HCT116 (cell line): ENCODE data around the gene B4GALNT3.

ENCODE experiments used
- CTCF ChIP-seq, 3 experiments: fragments of 200-600 bp in 1 of 3; sonication (generic) in 1 of 3; IDR thresholded peaks in 2 of 3; conservative IDR thresholded peaks in 1 of 3; 2 replicates each; pipeline ENCODE4 v1.5.1; 2012 to 2017; ENCODE audit warnings: low read depth in 2 of 3, low read length in 2 of 3, antibody characterized with exemption in 1 of 3, borderline replicate concordance in 1 of 3, control low read depth in 1 of 3, mild to moderate bottlenecking in 1 of 3, mixed read lengths in 1 of 3, mixed run types in 1 of 3, moderate library complexity in 1 of 3; ENCODE audit not compliant: insufficient read depth in 1 of 3
- ELF1 ChIP-seq: IDR thresholded peaks from 2 replicates; pipeline ENCODE4 v1.6.1; 2012; ENCODE audit warnings: low read depth, borderline replicate concordance
- EZH2 ChIP-seq: fragments of 200-600 bp; sonication (generic); IDR thresholded peaks from 2 replicates; pipeline ENCODE4 v1.6.1; 2017; ENCODE audit warnings: antibody characterized with exemption, mixed run types
- EZH2phosphoT487 ChIP-seq: fragments of 200-600 bp; IDR thresholded peaks from 2 replicates; pipeline ENCODE4 v1.6.1; 2018; ENCODE audit warnings: antibody characterized with exemption, borderline replicate concordance
- JUND ChIP-seq: IDR thresholded peaks from 2 replicates; pipeline ENCODE4 v1.6.1; 2012
- POLR2A ChIP-seq: IDR thresholded peaks from 2 replicates; pipeline ENCODE4 v1.7.0; 2011; ENCODE audit warnings: borderline replicate concordance; ENCODE audit not compliant: insufficient read depth, insufficient read length; ENCODE audit errors: extremely low read depth
- POLR2AphosphoS5 ChIP-seq: IDR thresholded peaks from 2 replicates; pipeline ENCODE4 v1.6.1; 2011; ENCODE audit warnings: mild to moderate bottlenecking, low read depth, low read length, moderate library complexity
- RAD21 ChIP-seq: IDR thresholded peaks from 2 replicates; pipeline ENCODE4 v1.6.1; 2012; ENCODE audit warnings: low read depth, mild to moderate bottlenecking
- REST ChIP-seq: IDR thresholded peaks from 2 replicates; pipeline ENCODE4 v1.6.1; 2012; ENCODE audit warnings: low read depth
- SP1 ChIP-seq: IDR thresholded peaks from 2 replicates; pipeline ENCODE4 v1.6.1; 2012; ENCODE audit warnings: low read depth
- SRF ChIP-seq: IDR thresholded peaks from 2 replicates; pipeline ENCODE4 v1.6.1; 2012; ENCODE audit warnings: low read depth
- YY1 ChIP-seq: IDR thresholded peaks from 2 replicates; pipeline ENCODE4 v1.6.1; 2011; ENCODE audit warnings: low read length, low read depth, moderate library complexity, mild to moderate bottlenecking; ENCODE audit not compliant: insufficient replicate concordance; ENCODE audit errors: extremely low read depth
- ZFX ChIP-seq: fragments of 450-650 bp; IDR thresholded peaks from 2 replicates; pipeline ENCODE4 v1.6.1; 2017
- ZNF274 ChIP-seq: fragments of 200-500 bp; sonication (Bioruptor generic); IDR thresholded peaks from 2 replicates; pipeline ENCODE4 v1.6.1; 2014; ENCODE audit warnings: mild to moderate bottlenecking, low read depth, low read length, inconsistent platforms

DNA sequence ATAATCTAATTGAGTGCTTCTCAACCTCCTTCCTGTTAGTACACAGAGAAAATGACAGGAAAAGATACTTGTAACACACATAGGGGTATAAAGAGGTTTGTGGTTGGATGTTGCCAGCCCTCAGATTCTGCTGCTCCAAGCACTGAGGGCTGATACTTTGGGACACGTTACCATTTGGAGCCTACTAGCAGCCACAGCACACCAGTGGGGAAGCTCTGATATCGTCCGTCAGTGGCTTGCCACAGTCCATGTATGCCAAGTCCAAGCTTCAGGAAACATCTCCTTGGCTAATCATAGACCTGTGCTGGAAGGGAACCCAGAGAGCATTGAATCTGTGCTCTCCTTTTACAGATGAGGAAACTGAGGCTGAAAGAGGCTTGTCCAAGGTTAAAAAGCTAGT is 22.3 kb downstream of the B4GALNT3 start:
- no peak for TF ChIP-seq CTCF (IDR thresholded peaks at IDR 0.05 in 2 of 3, conservative IDR thresholded peaks at IDR 0.05 in 1 of 3; ENCODE audit: borderline replicate concordance in 1 of 3, insufficient read depth in 1 of 3, low read depth in 2 of 3, low read length in 2 of 3)
- no peak for TF ChIP-seq REST
- no peak for TF ChIP-seq SRF
- no peak for TF ChIP-seq ZNF274
- TF ChIP-seq SP1: no peak
- no peak for TF ChIP-seq RAD21
- TF ChIP-seq EZH2: no peak
- no peak for TF ChIP-seq POLR2A
- TF ChIP-seq ELF1: no peak
- TF ChIP-seq EZH2phosphoT487: no peak
- TF ChIP-seq POLR2AphosphoS5: no peak
- no peak for TF ChIP-seq JUND
- no peak for TF ChIP-seq YY1
- no peak for TF ChIP-seq ZFX
